ENCODE results near the gene NUBPL.

Gene NUBPL

GRCh38 chr14:31536201-31536960 lies 24.8 kb upstream of the NUBPL start:
- TF ChIP-seq CTCF (IDR thresholded peaks at IDR 0.05) = no peak
- Histone ChIP-seq H3K9me3 (ENCODE audit: control insufficient read depth, low read length) (no peaks in the 10 kb centered on the region), H3K27me3 (ENCODE audit: control insufficient read depth, insufficient read depth, low read length) (no peaks in the 10 kb centered on the region), H3K4me2 (ENCODE audit: low read length) (no peak overlapping the region), H3K36me3 (ENCODE audit: control insufficient read depth, insufficient read depth, low read length) (no peaks in the 10 kb centered on the region), H2AFZ (no peak overlapping the region), H3K9ac (no peak overlapping the region), H3K4me1 (no peaks in the 10 kb centered on the region), H3K79me2 (no peaks in the 10 kb centered on the region), H3K4me3 (ENCODE audit: low read depth, low read length) (no peak overlapping the region), H3K27ac (no peak overlapping the region)

- Histone ChIP-seq H3K27ac (no peak overlapping the region), H3K4me2 (ENCODE audit: low read length) (no peak overlapping the region), H3K4me1 (no peaks in the 10 kb centered on the region), H3K27me3 (ENCODE audit: control insufficient read depth, insufficient read depth, low read length) (no peaks in the 10 kb centered on the region), H3K79me2 (no peaks in the 10 kb centered on the region), H3K9me3 (ENCODE audit: control insufficient read depth, low read length) (no peaks in the 10 kb centered on the region), H2AFZ (no peak overlapping the region), H3K4me3 (ENCODE audit: low read depth, low read length) (no peak overlapping the region), H3K36me3 (ENCODE audit: control insufficient read depth, insufficient read depth, low read length) (no peaks in the 10 kb centered on the region), H3K9ac (no peak overlapping the region)
- TF ChIP-seq CTCF (IDR thresholded peaks at IDR 0.05) = no peak
Observed at GRCh38 chr14:31541702-31542101, 19.5 kb upstream of the NUBPL start.

- Histone ChIP-seq H3K9ac (no peak overlapping the region), H3K4me1 (no peaks in the 10 kb centered on the region), H2AFZ (no peak overlapping the region), H3K4me2 (ENCODE audit: low read length) (no peak overlapping the region), H3K36me3 (ENCODE audit: control insufficient read depth, insufficient read depth, low read length) (no peaks in the 10 kb centered on the region), H3K4me3 (ENCODE audit: low read depth, low read length) (no peak overlapping the region), H3K27ac (no peak overlapping the region), H3K27me3 (ENCODE audit: control insufficient read depth, insufficient read depth, low read length) (no peaks in the 10 kb centered on the region), H3K9me3 (ENCODE audit: control insufficient read depth, low read length) (no peaks in the 10 kb centered on the region), H3K79me2 (no peaks in the 10 kb centered on the region)
- TF ChIP-seq CTCF (IDR thresholded peaks at IDR 0.05) = no peak
Observed at GRCh38 chr14:31543969-31544799, 17.0 kb upstream of the NUBPL start.

- Histone ChIP-seq H3K27ac (no peak overlapping the region), H3K4me2 (ENCODE audit: low read length) (no peak overlapping the region), H3K9me3 (ENCODE audit: control insufficient read depth, low read length) (no peaks in the 10 kb centered on the region), H3K79me2 (no peaks in the 10 kb centered on the region), H3K4me1 (no peaks in the 10 kb centered on the region), H3K9ac (no peak overlapping the region), H3K27me3 (ENCODE audit: control insufficient read depth, insufficient read depth, low read length) (no peaks in the 10 kb centered on the region), H2AFZ (no peak overlapping the region), H3K36me3 (ENCODE audit: control insufficient read depth, insufficient read depth, low read length) (no peaks in the 10 kb centered on the region), H3K4me3 (ENCODE audit: low read depth, low read length) (no peak overlapping the region)
- no peak for TF ChIP-seq CTCF (IDR thresholded peaks at IDR 0.05)
Observed at GRCh38 chr14:31544816-31545215, 16.4 kb upstream of the NUBPL start.
